SH-SY5Y (cell line): ENCODE results near the gene ITGB2.

Experiments
- GATA2 ChIP-seq: IDR thresholded peaks from 2 replicates; pipeline ENCODE4 v1.6.1; 2011; ENCODE audit warnings: mild to moderate bottlenecking, low read depth, low read length
- GATA3 ChIP-seq: IDR thresholded peaks from 2 replicates; pipeline ENCODE4 v1.6.1; 2011; ENCODE audit warnings: low read depth, mild to moderate bottlenecking, low read length, moderate library complexity

GRCh38 chr21:44926331-44927101 lies 5.8 kb upstream of the ITGB2 start:
- TF ChIP-seq GATA2 (no peak), GATA3 (no peak)
